Peyer's patch (tissue), 4 donors: ENCODE results near the gene MBTD1. TPM values are rescaled to one million over a fixed set of nuclear protein-coding genes. Genes with fewer than 3 reads are reported as not detected.
"Not testable (repeated sequence)": the region's sequence is repeated elsewhere in the genome, so short reads cannot be mapped to it uniquely, and the experiment has no call there.

Experiments
- DNase-seq, 3 donors: peaks; one replicate each; pipeline ENCODE4 v3.0.0-alpha.2; 2017 to 2019
- H3K27ac ChIP-seq, 4 donors: fragments of 200-600 bp; sonication (generic); one replicate each; pipeline ENCODE4 v1.5.1; 2016 to 2019
- H3K27me3 ChIP-seq, 2 donors: fragments of 200-600 bp; sonication (generic); one replicate each; pipeline ENCODE4 v1.5.1; 2019
- H3K36me3 ChIP-seq, 3 donors: fragments of 200-600 bp; sonication (generic); one replicate each; pipeline ENCODE4 v1.5.1; 2016 to 2019
- H3K4me1 ChIP-seq, 4 donors: fragments of 200-600 bp; sonication (generic); one replicate each; pipeline ENCODE4 v1.5.1; 2016 to 2019
- H3K4me3 ChIP-seq, 4 donors: fragments of 200-600 bp; sonication (generic); 1 replicate in 3 of 4; 2 replicates in 1 of 4; pipeline ENCODE4 v1.5.1; 2016 to 2019; ENCODE audit warnings: mild to moderate bottlenecking in 1 of 4
- H3K9me3 ChIP-seq, 4 donors: fragments of 200-600 bp; sonication (generic); one replicate each; pipeline ENCODE4 v1.5.1; 2016 to 2019; ENCODE audit warnings: mild to moderate bottlenecking in 1 of 4
- POLR2A ChIP-seq, 2 donors: fragments of 450-650 bp; IDR thresholded peaks; one replicate each; pipeline ENCODE4 v1.5.1; 2017; ENCODE audit warnings: antibody characterized with exemption in 2 of 2, mild to moderate bottlenecking in 2 of 2, moderate library complexity in 2 of 2
- total RNA-seq, 4 donors: library from RNA; depleted of rRNA; stranded (reverse); fragments of >200 nt; gene quantifications; one replicate each; pipeline ENCODE4 v1.1.0, GENCODE V29; 2016
- TF ChIP-seq, protein P1 (sequence below), 6 experiments: fragments of 450-650 bp in 4 of 6; fragments of 200-600 bp in 2 of 6; sonication (generic) in 1 of 6; IDR thresholded peaks; one replicate each; pipeline ENCODE4 v1.5.1; 2017 to 2019; ENCODE audit warnings: antibody characterized with exemption in 6 of 6, mild to moderate bottlenecking in 3 of 6, moderate library complexity in 1 of 6

Gene MBTD1
- total RNA-seq, 4 donors from 2014 or later = 13.2 to 27.6 (median 24.7) TPM

- no peak overlapping the region for H3K27ac ChIP-seq
- TF ChIP-seq, protein P1, sequence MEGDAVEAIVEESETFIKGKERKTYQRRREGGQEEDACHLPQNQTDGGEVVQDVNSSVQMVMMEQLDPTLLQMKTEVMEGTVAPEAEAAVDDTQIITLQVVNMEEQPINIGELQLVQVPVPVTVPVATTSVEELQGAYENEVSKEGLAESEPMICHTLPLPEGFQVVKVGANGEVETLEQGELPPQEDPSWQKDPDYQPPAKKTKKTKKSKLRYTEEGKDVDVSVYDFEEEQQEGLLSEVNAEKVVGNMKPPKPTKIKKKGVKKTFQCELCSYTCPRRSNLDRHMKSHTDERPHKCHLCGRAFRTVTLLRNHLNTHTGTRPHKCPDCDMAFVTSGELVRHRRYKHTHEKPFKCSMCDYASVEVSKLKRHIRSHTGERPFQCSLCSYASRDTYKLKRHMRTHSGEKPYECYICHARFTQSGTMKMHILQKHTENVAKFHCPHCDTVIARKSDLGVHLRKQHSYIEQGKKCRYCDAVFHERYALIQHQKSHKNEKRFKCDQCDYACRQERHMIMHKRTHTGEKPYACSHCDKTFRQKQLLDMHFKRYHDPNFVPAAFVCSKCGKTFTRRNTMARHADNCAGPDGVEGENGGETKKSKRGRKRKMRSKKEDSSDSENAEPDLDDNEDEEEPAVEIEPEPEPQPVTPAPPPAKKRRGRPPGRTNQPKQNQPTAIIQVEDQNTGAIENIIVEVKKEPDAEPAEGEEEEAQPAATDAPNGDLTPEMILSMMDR (IDR thresholded peaks at IDR 0.05) = no peak
- no peak overlapping the region for H3K4me3 ChIP-seq
- H3K36me3 ChIP-seq = peaks cover 0 to 12% (median 0%) of the 10 kb centered on the region in 3 donors
- peaks cover 0 to 9% (median 2%) of the 10 kb centered on the region in 4 donors for H3K4me1 ChIP-seq
- H3K9me3 ChIP-seq = no peaks in the 10 kb centered on the region
- no peaks in the 10 kb centered on the region for H3K27me3 ChIP-seq
- no peak for DNase-seq
Measured at GRCh38 chr17:51228161-51228560, 31.7 kb downstream of the MBTD1 start.

DNA sequence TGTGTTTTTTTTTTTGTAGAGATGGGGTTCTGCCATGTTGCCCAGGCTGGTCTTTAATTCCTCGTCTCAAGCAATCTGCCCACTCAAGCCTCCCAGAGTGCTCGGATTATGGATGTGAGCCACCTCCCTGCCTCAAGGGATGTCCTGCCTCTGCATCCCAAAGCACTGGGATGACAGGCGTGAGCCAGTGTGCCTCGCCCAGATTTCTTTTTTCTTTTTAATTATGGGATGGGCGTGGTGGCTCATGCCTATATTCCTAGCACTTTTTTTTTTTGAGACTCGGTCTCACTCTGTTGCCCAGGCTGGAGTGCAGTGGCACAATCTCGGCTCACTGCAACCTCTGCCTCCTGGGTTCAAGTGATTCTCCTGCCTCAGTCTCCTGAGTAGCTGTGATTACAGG lies 34.3 kb downstream of the MBTD1 start:
- not testable (repeated sequence) for H3K9me3 ChIP-seq, H3K4me1 ChIP-seq, H3K27me3 ChIP-seq, DNase-seq, H3K27ac ChIP-seq, H3K4me3 ChIP-seq
- peaks cover 0 to 34% (median 0%) of the 10 kb centered on the region in 3 donors for H3K36me3 ChIP-seq

DNA sequence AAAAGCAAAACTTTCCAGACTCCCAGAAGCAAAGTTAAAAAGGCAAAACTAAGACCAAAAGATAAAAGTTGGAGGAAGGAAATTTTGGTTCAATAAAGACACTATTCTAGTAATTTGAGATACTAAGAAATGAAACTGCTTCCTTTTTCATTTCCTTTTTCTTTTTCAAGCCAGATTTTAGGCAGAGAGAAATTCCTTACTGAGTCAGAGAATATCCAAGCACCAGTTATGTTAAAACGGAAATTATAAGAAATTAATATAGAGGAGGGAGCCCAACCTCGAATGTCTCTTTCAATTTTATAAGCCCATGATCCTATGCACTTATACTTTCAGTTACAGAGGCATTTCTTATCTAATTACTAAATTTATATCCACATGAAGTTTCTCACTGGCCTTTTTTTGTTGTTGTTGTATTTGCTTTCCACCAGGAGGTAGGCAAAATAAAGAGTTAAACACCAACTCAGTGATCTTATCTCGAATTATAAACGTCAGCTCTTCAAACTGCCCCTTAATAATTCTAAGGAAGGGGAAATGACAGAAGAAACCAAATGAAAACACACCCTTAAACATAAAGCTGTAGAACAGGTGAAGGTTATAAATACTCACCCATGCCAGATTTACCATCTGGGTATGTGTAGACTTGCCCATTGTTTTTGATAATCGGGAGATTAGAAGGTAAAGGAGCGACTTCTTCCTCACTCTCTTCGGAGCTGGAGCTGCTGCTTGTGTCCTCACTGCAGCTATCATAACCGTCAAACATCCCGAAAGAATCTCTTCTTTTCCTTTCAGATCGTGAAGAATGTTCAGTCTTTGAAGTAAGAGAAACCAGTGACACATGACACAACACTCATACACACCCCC lies 35.2 kb downstream of the MBTD1 start:
- no peak overlapping the region for H3K4me3 ChIP-seq
- H3K9me3 ChIP-seq = no peaks in the 10 kb centered on the region
- DNase-seq = no peak
- H3K27me3 ChIP-seq = no peaks in the 10 kb centered on the region
- H3K4me1 ChIP-seq = peaks cover 0 to 9% (median 2%) of the 10 kb centered on the region in 4 donors
- no peak overlapping the region for H3K27ac ChIP-seq
- TF ChIP-seq POLR2A (IDR thresholded peaks at IDR 0.05) = no peak
- TF ChIP-seq, protein P1 (IDR thresholded peaks at IDR 0.05) = no peak
- H3K36me3 ChIP-seq = peaks cover 0 to 42% (median 0%) of the 10 kb centered on the region in 3 donors

GRCh38 chr17:51221322-51221721 lies 38.5 kb downstream of the MBTD1 start:
- Histone ChIP-seq H3K4me3 (no peak overlapping the region), H3K4me1 (peaks cover 0 to 9% (median 2%) of the 10 kb centered on the region in 4 donors), H3K27me3 (no peaks in the 10 kb centered on the region), H3K27ac (no peak overlapping the region), H3K9me3 (no peaks in the 10 kb centered on the region), H3K36me3 (peaks cover 0 to 73% (median 0%) of the 10 kb centered on the region in 3 donors)
- no peak for DNase-seq
- TF ChIP-seq, protein P1 (IDR thresholded peaks at IDR 0.05) = no peak
- TF ChIP-seq POLR2A (IDR thresholded peaks at IDR 0.05) = no peak

DNA sequence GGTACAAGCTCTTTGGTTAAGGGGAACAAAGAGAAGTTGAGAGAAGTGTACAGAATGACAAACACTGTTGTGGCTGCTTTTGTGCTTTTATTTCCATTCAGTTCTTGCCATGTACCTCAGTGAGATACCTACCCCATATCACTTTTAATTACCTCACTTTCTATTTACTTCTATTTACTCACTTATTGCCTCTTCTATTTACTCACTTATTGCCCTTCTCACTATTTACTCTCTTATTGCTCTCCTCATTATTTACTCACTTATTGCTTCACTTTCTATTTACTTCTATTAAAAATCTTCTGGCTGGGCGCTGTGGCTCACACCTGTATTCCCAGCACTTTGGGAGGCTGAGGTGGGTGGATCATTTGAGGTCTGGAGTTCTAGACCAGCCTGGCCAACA lies 41.9 kb downstream of the MBTD1 start:
- no peak overlapping the region for H3K4me3 ChIP-seq
- H3K9me3 ChIP-seq = no peaks in the 10 kb centered on the region
- H3K36me3 ChIP-seq = peaks cover 0 to 77% (median 0%) of the 10 kb centered on the region in 3 donors
- DNase-seq = no peak
- no peak for TF ChIP-seq POLR2A (IDR thresholded peaks at IDR 0.05)
- TF ChIP-seq, protein P1 (IDR thresholded peaks at IDR 0.05) = no peak
- H3K4me1 ChIP-seq = no peaks in the 10 kb centered on the region
- no peak overlapping the region for H3K27ac ChIP-seq
- H3K27me3 ChIP-seq = no peaks in the 10 kb centered on the region

DNA sequence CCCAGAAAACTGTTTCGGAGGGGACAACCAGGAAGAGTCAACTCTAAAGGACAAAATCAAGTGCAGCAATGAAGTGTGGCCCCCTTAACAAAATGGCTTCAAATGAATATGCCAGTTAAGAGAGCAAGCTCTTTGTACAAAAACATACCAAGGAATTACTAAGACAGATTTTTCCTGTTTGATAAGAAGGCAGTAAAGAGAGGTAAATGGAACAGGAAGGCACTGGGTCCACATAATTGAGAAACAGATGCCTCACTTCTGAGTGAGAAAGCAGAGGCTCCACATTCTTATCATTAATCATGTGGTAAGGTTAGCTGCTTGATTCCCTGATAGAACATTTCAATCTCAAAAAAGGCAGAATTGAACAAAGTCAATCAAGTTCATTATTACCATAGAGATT lies 44.9 kb downstream of the MBTD1 start:
- no peak for DNase-seq
- Histone ChIP-seq H3K9me3 (no peaks in the 10 kb centered on the region), H3K27ac (no peak overlapping the region), H3K4me3 (no peak overlapping the region), H3K27me3 (no peaks in the 10 kb centered on the region), H3K4me1 (no peaks in the 10 kb centered on the region), H3K36me3 (peaks cover 0 to 79% (median 0%) of the 10 kb centered on the region in 3 donors)
- TF ChIP-seq, protein P1 (IDR thresholded peaks at IDR 0.05) = no peak
- TF ChIP-seq POLR2A (IDR thresholded peaks at IDR 0.05) = no peak
